Activated naive CD4-positive, alpha-beta T cell (primary cell): ENCODE results near the gene CELF5.
A peak's percentile ranks its signal among the peaks of the same experiment; 100 is the strongest.
"Not testable (repeated sequence)": the region's sequence is repeated elsewhere in the genome, so short reads cannot be mapped to it uniquely, and the experiment has no call there.

Experiments
- DNase-seq, 4 experiments: peaks; one replicate each; lab custom pipeline; 2025; lab: John Stamatoyannopoulos, UW

Gene CELF5

DNA sequence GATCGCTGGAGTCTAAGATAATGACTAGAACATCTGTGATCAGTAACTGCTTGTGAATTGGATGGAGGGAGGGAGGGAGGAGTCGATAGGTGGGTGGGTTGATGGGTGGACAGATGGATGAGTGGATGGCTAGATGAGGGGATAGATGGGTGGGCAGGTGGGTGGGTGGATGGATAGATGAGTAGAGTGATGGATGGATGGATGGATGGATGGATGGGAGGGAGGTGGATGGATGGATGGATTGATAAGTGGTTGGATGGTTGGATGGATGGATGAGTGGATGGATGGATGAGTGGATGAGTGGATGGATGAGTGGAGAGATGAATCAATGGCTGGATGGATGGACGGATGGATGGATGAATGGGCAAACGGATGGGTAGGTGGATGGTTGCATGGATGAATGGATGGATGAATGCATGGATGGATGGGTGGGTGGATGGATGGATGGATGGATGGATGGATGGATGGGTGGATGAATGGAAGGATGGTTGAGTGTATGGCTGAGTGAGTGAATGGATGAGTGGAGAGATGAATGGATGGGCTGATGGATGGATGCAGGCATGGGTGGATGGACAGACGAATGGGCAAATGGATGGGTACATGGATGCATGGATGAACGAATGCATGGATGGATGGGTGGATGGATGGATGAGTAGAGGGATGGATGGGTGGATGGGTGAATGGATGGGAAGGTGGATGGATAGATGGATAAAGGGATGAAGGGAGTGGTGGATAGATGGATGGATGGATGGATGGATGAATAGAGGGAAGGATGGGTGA lies 97.9 kb downstream of the CELF5 start:
- no peak for DNase-seq

DNA sequence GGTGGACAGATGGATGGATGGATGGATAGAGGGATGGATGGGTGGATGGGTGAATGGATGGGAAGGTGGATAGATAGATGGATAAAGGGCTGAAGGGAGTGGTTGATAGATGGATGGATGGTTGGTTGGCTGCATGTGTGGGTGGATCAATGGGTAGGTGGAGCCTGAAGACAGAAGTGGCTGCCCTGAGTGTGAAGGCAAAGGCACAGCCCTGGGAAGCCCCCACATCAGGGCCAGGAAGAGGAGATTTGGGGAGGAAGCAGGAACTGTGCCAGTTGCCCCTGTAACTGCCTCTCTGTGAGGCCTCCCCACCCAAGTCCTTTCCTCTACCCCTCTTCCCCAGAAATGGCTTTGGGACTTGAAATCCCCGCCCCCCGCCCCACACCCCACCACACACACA lies 98.6 kb downstream of the CELF5 start:
- DNase-seq: no peak

DNA sequence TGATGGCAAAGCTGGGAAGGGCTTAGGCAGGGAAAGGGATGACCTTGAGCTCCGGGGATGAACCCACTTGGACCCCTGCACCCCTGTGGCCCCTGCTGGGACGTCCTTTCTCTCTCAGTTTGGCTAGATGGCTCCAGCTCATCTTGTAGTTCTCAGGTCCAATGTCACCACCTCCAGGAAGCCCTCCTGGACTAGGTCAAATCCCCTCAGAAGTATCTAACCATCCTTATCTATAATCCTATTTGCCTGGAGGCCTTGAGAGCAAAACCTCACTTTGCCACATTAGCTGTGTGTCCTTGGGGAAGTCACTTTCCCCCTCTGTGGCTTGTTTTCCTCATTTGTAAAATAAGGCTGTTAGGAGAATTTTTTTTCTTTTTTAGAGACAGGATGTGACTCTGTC lies 99.2 kb downstream of the CELF5 start:
- DNase-seq: no peak

DNA sequence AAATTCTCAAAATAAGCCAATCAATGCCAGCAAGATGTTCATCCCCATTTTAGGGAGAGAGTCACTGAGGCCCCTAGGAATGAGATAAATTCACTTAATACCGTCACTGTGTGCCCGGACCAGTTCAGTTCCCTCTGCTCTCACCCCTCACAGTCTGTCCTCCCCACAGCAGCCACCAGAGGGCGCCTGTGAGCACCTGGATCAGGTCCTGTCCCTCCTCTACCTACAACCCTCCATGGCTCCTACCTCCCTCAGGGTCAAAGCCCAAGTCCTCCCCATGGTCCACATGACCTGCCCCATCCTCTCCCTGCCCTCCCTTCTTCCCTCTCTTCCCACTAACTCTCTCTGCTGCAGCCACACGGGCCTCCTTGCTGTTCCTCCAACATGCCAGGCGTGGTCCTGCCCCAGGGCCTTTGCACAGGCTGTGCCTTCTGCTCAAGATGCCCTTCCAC lies 100.0 kb downstream of the CELF5 start:
- peak; percentile 67 to 74 (median 68) for DNase-seq

DNA sequence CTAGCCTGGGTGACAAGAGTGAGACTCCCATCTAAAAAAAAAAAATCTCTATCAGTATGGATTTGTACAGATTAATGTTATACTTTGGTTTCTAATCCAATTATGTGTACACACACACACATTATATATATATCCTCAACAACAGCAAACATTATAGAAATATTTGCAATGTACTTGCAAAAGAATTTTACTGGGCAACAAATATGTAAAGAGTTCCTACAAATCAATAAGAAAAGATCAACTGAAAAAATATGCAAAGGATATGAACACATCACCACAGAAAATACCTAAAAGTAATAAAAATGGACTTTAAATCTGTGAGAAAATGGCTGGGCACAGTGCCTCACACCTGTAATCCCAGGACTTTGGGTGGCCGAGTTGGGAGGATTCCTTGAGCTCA lies 101.0 kb downstream of the CELF5 start:
- no peak for DNase-seq

DNA sequence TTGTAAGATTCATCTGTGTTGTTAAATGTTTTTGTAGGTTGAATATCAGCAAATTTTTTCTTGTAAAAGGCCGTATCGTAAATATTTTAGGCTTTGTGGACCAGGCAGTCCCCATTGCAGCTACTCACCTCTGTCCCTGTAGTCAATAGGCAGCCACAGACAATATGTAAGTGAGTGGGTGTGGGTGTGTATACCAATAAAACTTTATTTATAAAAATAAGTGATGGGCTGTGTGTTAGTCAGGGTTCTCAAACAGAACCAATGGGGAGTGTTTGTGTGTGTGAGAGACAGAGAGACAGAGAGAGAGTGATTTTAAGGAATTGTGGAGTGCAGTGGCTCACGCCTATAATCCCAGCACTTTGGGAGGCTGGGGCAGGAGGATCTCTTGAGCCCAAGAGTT lies 104.3 kb downstream of the CELF5 start:
- no peak for DNase-seq

DNA sequence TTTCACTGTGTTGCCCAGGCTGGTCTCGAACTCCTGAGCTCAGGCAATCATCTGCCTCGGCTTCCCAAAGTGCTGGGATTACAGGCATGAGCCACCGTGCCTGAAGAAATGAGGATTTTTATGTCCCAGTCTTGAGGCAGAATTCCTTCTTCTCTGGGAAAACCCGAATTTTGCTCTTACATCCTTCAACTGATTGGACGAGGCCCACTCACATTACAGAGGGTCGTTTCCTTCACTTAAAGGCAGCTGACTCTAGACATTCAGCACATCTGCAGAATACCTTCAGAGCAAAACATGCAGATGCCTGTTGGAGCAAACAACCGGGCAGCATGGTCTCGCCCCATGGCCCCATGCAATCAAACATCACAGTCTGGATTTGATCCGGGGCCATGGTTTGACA lies 105.6 kb downstream of the CELF5 start:
- DNase-seq: no peak

DNA sequence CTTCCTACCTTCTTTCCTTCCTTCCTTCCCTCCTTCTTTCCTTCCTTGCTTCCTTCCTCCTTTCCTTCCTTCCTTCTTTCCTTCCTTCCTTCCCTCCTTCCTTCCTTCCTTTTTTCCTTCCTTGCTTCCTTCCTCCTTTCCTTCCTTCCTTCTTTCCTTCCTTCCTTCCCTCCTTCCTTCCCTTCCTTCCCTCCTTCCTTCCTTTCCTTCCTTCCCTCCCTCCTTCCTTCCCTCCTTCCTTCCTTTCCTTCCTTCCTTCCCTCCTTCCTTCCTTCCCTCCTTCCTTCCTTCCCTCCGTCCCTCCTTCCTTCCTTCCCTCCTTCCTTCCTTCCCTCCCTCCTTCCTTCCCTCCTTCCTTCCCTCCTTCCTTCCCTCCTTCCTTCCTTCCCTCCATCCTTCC lies 107.8 kb downstream of the CELF5 start:
- DNase-seq: not testable (repeated sequence)

DNA sequence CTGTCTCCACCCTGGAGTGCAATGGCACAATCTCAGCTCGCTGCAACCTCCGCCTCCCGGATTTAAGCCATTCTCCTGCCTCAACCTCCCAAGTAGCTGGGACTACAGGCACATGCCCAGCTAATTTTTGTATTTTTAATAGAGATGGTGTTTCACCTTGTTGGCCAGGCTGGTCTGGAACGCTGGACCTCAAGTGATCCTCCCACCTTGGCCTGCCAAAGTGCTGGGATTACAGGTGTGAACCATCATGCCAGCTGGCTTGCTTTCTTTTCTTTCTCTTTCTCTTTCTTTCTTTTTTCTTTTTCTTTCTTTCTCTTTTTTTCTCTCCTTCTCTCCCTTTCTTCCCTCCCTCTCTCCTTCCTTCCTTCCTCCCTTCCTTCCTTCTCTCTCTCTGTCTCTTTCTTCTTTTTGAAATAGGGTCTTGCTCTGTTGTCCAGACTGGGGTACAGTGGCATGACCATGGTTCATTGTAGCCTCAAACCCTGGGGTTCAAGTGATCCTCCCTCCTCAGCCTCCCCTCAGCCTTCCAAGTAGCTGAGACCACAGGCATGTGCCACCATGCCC lies 108.6 kb downstream of the CELF5 start:
- DNase-seq: no peak

DNA sequence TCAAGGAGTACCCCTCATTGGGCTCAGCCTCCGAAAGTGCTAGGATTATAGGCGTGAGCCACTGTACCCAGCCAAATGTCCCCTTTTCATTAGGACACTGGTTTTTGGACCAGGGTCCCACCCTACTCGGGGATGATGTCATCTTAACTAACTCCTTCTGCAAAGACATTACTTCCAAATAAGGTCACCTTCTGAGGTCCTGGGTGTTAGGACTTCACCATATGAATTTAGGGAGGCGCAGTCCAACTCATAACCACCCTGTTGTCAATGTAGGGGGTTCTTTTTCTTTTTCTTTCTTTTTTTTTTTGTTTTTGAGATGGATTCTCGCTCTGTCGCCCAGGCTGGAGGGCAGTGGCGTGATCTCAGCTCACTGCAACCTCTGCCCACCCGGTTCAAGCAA lies 109.2 kb downstream of the CELF5 start:
- DNase-seq: no peak

DNA sequence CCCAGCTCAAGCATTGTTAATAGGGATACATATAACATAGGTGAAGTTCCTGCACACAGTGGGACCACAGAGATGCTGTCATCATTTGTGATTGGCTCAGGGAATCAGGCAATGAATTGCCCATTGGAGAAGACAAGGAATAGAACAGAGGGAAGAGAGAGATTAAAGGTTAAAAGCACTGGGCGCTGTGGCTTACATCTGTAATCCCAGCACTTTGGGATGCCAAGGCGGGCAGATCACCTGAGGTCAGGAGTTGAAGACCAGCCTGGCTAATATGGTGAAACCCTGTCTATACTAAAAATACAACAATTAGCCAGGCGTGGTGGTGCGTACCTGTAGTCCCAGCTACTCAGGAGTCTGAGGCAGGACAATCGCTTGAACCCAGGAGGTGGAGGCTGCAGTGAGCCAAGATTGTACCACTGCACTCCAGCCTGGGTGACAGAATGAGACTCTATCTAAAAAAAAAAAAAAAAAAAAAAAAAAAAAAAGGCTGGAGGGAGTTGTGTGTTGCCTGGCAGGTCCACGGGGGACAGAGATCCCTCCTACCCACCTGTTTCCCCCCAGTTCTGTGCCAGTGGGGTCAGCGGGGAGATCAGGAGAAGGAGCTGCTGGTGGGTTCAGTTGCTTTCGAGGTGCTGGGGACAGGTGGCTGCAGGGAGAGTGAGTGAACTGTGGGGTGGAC lies 110.4 kb downstream of the CELF5 start:
- not testable (repeated sequence) for DNase-seq

DNA sequence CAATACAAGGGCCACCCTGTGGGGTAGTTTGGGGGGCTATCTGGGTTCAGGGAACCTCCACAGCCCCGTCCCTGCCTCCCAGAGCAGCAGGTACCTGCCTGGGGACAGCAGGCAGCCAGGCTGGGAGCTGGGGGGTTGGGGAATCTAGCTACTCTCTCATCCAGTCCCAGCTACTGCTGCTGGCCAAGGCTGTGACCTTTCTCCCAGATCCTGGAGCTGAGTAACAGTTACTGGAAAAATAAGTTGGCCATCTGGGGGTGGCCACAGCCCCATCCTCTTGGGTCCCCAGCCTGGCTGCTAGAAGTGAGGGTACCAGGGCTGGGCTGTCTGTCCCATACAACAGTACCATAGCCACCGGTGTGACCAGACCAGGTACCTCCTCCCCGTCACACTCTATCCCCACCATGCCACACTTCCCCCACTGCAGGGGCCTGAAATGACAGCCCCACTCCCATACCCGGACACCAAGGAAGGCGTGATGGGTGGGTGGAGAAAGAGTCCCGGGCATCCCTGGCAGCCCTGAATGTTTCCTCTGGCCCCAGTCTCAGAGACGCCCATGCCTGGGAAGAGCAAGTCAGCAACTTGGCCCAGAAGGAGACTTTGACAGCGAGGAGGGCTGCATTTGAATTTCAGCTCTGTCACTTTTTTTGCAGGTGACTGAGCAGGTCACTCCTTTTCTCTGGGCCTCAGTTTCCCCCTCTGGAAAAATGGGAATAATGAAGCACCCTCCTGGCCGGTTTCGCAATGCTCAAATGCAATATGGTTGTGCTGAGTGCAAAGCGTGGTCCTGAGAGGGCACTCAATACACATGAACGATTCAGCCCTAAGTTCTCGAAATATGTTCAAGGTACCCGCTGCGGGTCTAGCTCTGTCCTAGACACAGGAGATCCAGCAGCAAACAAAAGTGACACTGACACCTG lies 111.2 kb downstream of the CELF5 start:
- DNase-seq: no peak

DNA sequence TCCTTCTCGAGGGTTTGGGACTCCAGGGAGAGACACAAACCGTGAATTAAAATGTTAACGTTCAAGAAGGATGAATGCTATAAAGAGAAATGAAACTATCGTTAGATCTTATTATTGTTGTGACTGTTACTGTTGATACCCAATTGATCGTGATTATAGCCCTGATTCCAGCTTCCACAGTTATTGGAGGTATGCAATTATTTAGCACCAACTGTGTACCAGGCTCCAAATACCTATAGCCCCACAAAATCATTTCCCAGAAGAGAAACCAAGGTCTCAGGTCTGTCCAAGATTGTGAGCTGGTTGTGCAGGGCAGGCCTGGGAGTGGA lies 111.9 kb downstream of the CELF5 start:
- DNase-seq: no peak

DNA sequence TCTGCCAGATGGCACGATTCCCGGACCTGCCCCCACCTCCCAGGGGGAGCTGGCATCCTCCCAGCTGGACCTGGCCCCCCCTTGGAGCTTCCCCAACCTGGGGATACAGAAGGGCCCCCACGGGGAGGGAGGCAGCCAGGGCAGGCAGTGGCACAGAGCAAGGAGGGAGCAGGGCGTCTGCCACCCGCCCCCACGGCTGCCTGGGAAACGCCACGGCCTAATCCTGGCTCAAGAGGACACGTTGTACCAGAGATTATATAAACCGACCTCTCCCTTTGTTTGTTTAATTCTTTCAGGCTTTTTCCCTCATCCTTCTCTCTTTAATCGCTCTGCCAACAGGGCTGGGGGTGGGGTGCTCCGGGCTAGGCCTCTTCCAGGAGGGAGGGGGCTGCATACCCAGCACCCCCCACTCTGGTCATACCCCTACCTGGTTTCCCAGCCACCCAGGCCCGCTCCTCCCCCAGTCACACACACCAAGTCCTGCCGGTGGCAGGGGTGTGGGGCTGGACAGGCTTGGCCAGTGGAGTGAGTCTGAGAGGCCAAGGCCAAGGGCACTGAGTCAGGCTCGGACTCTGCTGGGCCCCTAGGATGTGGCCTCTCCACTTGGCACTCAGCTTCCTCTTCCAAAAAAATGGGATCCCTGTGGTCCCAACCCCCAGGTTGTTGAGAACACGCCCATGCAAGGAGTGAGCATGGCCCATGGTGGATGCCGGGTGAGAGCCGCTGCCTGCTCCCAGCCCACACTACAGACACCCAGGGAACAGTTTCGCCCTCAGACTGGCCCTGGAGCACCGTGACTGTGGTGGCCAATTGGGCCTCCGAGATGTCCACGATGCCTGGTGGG lies 112.4 kb downstream of the CELF5 start:
- no peak for DNase-seq

DNA sequence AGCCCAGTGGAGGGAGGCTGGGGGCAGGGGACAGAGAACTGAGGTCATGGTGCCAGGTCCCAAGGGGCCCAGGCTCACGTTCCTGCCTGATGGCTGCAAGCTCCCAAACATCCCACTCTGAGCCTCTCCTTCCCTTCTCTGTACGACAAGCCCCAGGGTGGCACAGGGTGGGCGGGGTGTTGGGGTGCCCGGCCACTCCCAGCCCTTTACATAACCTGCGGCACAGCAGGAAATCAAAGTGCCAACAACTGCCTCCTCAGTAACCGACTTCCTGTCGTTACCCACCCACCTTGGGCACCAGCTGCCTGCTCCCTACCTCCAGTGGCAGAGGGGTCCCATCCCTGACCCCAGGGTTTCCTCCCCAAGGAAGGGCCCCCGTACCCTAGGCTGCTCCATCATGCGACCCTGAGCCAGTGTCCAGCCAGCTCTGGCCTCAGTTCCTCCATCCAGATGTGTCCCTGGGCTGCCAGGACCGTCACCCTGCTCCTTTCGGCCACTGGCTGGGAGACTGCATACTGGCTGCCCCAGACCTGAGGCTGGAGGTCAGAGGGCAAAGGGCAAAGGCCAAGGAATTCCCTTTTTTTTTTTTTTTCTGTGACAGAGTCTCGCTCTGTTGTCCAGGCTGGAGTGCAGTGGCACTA lies 114.2 kb downstream of the CELF5 start:
- peak in 2 of 4 experiments; percentile 52 to 66 for DNase-seq

DNA sequence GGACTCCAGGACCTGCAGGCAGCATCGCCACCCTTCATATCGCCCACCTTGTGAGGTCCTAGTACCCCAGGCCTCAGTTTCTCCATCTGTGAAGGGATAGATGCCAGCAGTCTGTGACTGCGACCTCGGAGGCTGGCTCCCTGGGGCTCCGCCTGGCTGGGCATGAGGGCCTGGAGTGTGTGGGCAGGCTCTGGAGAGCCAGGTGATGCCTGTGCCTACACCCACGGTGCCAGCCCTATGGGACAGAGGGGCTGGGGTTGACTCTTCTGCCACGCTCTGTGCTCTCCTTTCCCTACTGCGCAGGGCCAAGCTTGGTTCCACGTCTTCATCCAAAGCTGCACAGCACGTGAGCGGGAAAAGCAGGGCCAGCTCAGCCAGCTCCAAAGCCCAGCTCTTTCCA lies 115.9 kb downstream of the CELF5 start:
- DNase-seq: no peak

DNA sequence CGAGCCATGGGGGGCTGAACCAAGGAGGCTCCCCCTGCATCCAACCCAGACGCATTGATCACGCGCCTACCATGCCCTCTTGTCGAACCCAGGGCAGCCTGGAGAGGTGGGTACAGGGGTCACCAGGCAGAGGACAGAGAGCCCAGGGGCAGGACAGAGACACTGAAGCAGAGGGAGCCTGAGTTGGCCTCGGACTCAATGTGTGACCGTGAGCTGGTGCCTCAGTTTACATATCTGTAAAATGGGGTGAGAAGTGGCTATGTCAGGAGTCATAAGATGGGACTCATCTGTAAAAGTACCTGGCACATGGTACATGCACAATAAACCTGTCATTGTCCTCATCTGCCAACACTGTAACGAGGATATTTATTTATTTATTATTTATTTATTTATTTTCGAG lies 117.8 kb downstream of the CELF5 start:
- DNase-seq: no peak

DNA sequence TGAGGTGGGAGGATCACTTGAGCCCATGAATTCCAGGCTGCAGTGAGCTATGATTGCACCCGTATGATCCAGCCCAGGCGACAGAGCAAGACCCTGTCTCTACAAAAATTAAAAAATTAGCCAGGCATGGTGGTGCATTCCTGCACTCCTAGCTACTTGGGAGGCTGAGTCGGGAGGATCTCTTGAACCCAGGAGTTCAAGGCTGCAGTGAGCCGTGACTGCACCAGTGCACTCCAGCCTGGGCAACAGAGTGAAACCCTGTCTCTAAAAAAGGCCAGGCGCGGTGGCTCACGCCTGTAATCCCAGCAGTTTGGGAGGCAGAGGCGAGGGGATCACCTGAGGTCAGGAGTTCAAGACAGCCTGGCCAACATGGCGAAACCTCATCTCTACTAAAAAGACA lies 118.5 kb downstream of the CELF5 start:
- not testable (repeated sequence) for DNase-seq

DNA sequence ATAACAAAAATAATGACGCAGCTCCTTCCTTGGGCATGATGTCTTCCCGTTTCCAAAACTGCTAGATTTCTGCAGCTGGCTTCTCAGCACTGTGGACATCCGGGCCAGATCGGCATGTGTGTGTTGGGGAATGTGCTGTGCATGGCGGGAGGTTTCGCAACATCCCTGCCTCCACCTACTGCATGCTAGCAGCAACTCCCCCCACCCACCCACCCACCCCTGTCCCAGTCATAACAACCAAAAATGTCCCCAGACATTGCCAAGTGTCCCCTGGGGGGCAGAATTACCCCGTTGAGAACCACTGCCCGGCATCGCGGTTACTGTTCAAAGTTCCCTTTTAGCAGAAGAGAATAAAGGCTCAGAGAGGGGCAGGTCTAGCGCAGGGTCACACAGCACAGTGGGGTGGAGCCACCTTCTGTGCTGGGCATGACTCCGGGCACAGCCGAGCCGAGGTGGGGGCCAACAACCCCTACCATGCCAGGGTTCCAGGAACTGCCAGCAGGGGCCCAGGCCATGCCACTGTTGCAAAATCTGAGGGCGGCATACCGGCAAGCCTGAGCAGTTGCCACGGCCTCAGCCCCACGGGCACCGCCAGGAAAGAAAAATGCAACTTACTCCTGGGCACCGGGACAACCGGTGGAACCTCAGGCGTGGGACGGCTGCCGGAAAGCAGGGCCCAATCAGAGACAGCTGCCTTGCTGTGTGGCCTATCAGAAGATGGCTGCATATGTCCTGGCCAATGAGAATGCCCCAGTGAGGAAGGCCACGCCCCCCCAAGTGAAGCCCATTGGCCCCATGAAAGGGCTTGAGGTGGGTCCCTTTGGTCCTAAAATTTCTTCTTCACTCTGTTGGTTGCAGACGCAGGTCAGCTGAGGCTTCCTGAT lies 119.4 kb downstream of the CELF5 start:
- peak in 2 of 4 experiments; percentile 19 for DNase-seq
